ENCODE measurements around the gene SMC4.

DNA sequence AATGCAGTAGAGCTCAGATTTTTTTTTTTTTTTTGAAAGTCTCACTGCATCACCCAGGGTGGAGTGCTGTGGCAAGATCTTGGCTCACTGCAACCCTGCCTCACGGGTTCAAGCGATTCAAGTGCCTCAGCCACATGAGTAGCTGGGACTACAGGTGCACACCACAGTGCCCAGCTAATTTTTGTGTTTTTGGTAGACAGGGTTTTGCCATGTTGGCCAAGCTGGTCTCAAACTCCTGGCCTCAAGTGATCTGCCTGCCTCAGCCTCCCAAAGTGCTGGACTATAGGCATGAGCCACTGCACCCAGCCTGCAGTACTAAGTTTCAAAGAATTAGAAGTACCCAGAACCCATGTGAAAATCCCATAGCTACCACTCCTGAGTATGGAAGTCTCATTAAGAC lies 35.6 kb downstream of the SMC4 start:
- TF ChIP-seq EP300 (IDR thresholded peaks at IDR 0.05): no peak
- TF ChIP-seq, protein P1, sequence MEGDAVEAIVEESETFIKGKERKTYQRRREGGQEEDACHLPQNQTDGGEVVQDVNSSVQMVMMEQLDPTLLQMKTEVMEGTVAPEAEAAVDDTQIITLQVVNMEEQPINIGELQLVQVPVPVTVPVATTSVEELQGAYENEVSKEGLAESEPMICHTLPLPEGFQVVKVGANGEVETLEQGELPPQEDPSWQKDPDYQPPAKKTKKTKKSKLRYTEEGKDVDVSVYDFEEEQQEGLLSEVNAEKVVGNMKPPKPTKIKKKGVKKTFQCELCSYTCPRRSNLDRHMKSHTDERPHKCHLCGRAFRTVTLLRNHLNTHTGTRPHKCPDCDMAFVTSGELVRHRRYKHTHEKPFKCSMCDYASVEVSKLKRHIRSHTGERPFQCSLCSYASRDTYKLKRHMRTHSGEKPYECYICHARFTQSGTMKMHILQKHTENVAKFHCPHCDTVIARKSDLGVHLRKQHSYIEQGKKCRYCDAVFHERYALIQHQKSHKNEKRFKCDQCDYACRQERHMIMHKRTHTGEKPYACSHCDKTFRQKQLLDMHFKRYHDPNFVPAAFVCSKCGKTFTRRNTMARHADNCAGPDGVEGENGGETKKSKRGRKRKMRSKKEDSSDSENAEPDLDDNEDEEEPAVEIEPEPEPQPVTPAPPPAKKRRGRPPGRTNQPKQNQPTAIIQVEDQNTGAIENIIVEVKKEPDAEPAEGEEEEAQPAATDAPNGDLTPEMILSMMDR (IDR thresholded peaks at IDR 0.05): no peak
- no peak for TF ChIP-seq POLR2A (IDR thresholded peaks at IDR 0.05)
